ENCODE results near the gene WDR70.
A peak's percentile ranks its signal among the peaks of the same experiment; 100 is the strongest.

WDR70 gene

GRCh38 chr5:37552770-37553719, 173.9 kb downstream of the WDR70 start:
- no peak overlapping the region for H3K4me3 ChIP-seq (ENCODE audit: low read depth, low read length)
- TF ChIP-seq, protein P1, sequence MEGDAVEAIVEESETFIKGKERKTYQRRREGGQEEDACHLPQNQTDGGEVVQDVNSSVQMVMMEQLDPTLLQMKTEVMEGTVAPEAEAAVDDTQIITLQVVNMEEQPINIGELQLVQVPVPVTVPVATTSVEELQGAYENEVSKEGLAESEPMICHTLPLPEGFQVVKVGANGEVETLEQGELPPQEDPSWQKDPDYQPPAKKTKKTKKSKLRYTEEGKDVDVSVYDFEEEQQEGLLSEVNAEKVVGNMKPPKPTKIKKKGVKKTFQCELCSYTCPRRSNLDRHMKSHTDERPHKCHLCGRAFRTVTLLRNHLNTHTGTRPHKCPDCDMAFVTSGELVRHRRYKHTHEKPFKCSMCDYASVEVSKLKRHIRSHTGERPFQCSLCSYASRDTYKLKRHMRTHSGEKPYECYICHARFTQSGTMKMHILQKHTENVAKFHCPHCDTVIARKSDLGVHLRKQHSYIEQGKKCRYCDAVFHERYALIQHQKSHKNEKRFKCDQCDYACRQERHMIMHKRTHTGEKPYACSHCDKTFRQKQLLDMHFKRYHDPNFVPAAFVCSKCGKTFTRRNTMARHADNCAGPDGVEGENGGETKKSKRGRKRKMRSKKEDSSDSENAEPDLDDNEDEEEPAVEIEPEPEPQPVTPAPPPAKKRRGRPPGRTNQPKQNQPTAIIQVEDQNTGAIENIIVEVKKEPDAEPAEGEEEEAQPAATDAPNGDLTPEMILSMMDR (IDR thresholded peaks at IDR 0.05; ENCODE audit: control insufficient read depth, extremely low read depth, insufficient read depth), result no peak
- DNase-seq (ENCODE audit: low read depth), result no peak

GRCh38 chr5:37553720-37554404, 174.7 kb downstream of the WDR70 start:
- TF ChIP-seq, protein P1 (IDR thresholded peaks at IDR 0.05; ENCODE audit: control insufficient read depth, extremely low read depth, insufficient read depth), result no peak
- DNase-seq (ENCODE audit: low read depth), result peak; percentile 70
- H3K4me3 ChIP-seq (ENCODE audit: low read depth, low read length), result no peak overlapping the region

DNA sequence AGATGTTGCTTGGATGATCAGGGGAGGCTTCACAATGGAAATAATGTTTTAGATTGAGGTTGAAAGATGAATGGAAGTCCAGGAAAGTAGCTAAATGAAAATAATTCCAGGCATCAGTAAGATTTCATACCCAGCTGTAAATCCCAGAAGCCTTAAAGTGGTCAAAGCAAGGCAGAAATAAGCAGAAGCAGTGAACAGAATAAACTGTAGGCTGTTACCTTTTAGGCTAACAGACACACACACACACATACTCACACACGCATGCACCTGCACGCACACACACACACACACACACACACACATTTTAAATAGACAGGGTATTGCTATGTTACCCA, 175.3 kb downstream of the WDR70 start:
- DNase-seq (ENCODE audit: low read depth), result no peak
- TF ChIP-seq, protein P1 (IDR thresholded peaks at IDR 0.05; ENCODE audit: control insufficient read depth, extremely low read depth, insufficient read depth), result no peak
- no peak overlapping the region for H3K4me3 ChIP-seq (ENCODE audit: low read depth, low read length)

DNA sequence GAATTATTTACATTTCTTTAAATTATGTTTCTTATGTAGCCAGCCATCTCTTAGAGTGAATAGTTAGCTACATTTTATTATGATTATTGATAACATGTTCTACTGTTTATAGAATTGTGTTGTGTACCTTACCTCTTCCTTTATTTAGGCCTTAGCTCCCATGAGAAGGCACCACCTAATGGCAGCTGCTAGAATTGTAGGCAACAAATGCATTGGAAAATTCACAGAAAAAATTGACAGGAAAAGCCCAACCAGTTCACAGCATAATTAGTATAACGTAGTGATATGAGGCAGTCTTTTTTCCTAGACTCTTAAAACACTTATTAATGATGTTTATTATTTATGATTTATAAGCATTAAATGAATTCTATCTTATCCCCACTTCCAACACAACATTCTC, 175.8 kb downstream of the WDR70 start:
- TF ChIP-seq, protein P1 (IDR thresholded peaks at IDR 0.05; ENCODE audit: control insufficient read depth, extremely low read depth, insufficient read depth), result no peak
- no peak overlapping the region for H3K4me3 ChIP-seq (ENCODE audit: low read depth, low read length)
- DNase-seq (ENCODE audit: low read depth), result no peak

DNA sequence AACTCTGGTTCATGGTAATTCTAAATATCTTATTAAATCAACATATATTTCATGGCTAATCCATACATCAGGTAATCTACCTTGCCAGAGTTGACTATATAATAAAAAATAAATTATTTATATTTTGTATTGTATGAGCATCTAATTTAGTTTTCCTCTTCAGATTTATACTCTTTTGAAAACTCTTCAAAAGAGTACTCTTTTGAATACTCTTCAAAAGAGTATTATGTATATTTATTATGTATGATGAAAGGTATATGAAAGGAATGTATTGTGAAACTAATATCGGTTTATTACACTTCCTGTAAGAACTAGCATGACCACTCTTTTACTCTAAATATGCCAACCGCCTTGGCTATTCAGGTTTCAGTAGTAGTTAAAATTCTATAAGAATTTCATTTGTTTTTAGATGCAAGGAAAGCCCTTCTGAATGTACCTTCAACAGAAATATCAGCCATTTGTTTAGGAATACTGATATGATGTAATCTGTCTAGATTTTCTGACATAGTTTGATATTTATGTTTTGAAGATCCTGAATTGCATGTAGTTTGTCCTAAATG, 178.7 kb downstream of the WDR70 start:
- no peak for DNase-seq (ENCODE audit: low read depth)
- TF ChIP-seq, protein P1 (IDR thresholded peaks at IDR 0.05; ENCODE audit: control insufficient read depth, extremely low read depth, insufficient read depth), result no peak
- no peak overlapping the region for H3K4me3 ChIP-seq (ENCODE audit: low read depth, low read length)

- TF ChIP-seq, protein P1 (IDR thresholded peaks at IDR 0.05; ENCODE audit: control insufficient read depth, extremely low read depth, insufficient read depth), result no peak
- no peak for DNase-seq (ENCODE audit: low read depth)
- H3K4me3 ChIP-seq (ENCODE audit: low read depth, low read length), result no peak overlapping the region
Measured at GRCh38 chr5:37565062-37565670, 186.0 kb downstream of the WDR70 start.
